Measurements from ENCODE around the gene HLA-G.

Gene HLA-G

DNA sequence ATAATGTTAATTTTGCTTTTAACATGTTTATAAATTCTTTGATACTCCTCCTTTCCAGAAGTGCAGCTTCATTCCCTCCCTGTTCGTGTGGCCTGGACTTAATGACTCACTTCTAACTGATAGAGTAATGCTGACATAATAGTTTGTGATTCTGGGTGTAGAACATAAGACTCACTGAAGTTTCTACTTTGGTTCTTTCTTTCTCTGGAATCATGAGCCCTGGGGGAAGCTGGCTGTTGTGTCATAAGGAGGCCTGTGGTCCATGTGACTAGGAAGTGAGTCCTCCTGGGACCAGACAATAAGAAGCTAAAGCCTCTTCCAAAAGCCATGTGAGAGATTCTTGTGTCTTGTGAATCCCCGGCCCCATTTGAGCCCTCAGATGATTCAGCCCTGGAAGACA, 30.5 kb upstream of the HLA-G start:
- no peaks in the 10 kb centered on the region for H3K36me3 ChIP-seq (ENCODE audit: insufficient read depth, low read length)
- no peaks in the 10 kb centered on the region for H3K79me2 ChIP-seq (ENCODE audit: control insufficient read depth, insufficient read depth, low read length, unreplicated experiment)
- no peak overlapping the region for H3K4me3 ChIP-seq (ENCODE audit: low read depth, low read length)
- peaks cover 18% of the 10 kb centered on the region for H3K27me3 ChIP-seq (ENCODE audit: insufficient read depth, low read length)
- no peak overlapping the region; the same call in 1 of the 2 replicates for H3K27ac ChIP-seq (ENCODE audit: low read depth, low read length)
- no peak overlapping the region for H2AFZ ChIP-seq (ENCODE audit: low read length, unreplicated experiment)
- peaks cover 3% of the 10 kb centered on the region for H3K4me1 ChIP-seq (ENCODE audit: control insufficient read depth, insufficient read depth, low read length, unreplicated experiment)

DNA sequence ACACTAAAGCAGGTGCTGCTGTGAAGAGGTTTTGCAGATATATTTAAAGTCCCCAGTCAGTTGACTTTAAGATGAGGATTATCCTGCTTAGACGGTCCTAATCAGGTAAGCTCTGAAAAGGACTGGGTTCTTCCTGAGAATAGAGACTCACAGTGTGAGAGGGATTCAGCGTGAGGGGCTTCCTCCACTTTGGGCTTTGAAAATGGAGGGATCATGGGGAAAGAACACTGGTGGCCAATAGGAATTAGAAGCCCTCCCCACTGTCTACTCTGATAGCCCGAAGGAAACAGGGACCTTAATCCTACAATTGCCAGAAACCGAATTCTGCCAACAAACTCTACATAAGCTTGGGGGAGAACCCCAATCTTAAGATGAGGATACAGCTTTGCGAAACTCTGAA, 29.7 kb upstream of the HLA-G start:
- Histone ChIP-seq H3K4me1 (ENCODE audit: control insufficient read depth, insufficient read depth, low read length, unreplicated experiment) (peaks cover 3% of the 10 kb centered on the region), H3K79me2 (ENCODE audit: control insufficient read depth, insufficient read depth, low read length, unreplicated experiment) (no peaks in the 10 kb centered on the region), H3K36me3 (ENCODE audit: insufficient read depth, low read length) (no peaks in the 10 kb centered on the region), H3K27ac (ENCODE audit: low read depth, low read length) (no peak overlapping the region), H3K4me3 (ENCODE audit: low read depth, low read length) (no peak overlapping the region), H2AFZ (ENCODE audit: low read length, unreplicated experiment) (no peak overlapping the region), H3K27me3 (ENCODE audit: insufficient read depth, low read length) (peaks cover 18% of the 10 kb centered on the region)

DNA sequence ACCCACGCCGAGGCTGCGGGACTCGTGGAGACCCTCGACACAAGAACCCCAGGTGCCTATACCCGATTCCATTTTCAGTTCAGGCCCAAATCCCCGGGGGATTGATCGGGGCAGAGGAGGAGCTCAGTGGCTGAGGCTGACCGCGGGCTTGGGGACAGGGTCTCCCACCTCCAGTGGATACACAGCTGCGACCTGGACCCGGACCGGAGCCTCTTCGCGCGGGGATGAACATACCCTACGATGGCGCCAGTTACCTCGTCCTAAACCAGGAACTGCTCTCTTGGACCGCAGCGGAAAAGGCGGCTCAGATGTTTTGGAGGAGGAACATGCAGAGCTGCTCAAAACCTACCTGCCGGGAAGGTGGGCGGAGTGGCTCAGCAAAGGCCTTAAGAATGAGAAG, 27.4 kb upstream of the HLA-G start:
- no peak overlapping the region for H3K27ac ChIP-seq (ENCODE audit: low read depth, low read length)
- no peaks in the 10 kb centered on the region for H3K79me2 ChIP-seq (ENCODE audit: control insufficient read depth, insufficient read depth, low read length, unreplicated experiment)
- H2AFZ ChIP-seq (ENCODE audit: low read length, unreplicated experiment): no peak overlapping the region
- no peaks in the 10 kb centered on the region for H3K36me3 ChIP-seq (ENCODE audit: insufficient read depth, low read length)
- peaks cover 3% of the 10 kb centered on the region for H3K4me1 ChIP-seq (ENCODE audit: control insufficient read depth, insufficient read depth, low read length, unreplicated experiment)
- H3K4me3 ChIP-seq (ENCODE audit: low read depth, low read length): no peak overlapping the region
- H3K27me3 ChIP-seq (ENCODE audit: insufficient read depth, low read length): peaks cover 19% of the 10 kb centered on the region

DNA sequence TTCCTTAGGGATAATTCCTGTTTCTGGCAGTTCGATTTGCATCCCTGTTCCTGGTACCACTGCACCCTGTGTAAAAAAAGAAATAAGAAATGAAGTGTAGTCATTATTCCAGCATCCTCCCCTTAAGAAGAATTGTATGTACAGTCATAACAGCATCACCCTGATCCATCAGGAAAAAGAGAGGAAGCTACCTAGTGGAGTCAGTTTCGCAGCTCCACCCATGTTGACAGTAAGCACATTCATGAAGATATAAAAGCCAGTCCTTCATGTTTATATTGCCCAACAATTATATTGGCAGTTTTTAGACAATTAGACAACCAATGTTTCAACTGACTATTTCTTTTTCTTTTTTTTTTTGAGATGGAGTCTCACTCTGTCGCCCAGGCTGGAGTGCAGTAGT, 21.2 kb upstream of the HLA-G start:
- H3K36me3 ChIP-seq (ENCODE audit: insufficient read depth, low read length): no peaks in the 10 kb centered on the region
- no peak overlapping the region for H3K27ac ChIP-seq (ENCODE audit: low read depth, low read length)
- no peak overlapping the region for H2AFZ ChIP-seq (ENCODE audit: low read length, unreplicated experiment)
- no peak overlapping the region for H3K4me3 ChIP-seq (ENCODE audit: low read depth, low read length)
- H3K27me3 ChIP-seq (ENCODE audit: insufficient read depth, low read length): peaks cover 70% of the 10 kb centered on the region
- H3K79me2 ChIP-seq (ENCODE audit: control insufficient read depth, insufficient read depth, low read length, unreplicated experiment): no peaks in the 10 kb centered on the region
- H3K4me1 ChIP-seq (ENCODE audit: control insufficient read depth, insufficient read depth, low read length, unreplicated experiment): no peaks in the 10 kb centered on the region

DNA sequence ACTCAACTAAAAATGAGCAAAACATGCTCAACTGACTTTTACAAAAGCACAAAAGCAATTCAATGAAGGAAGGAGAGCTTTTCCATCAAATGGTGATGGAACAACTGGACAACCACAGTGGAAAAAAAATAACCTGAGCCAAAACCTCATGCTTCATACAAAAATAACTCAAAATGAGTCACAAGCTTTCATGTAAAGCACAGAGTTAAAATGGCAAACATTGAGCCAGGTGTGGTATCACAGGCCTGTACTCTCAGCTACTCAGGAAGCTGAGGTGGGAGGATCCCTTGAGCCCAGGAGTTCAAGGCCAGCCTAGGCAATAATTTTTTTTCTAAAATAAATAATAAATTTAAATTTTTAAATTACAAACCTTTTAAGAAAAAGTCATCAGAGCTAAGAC, 18.4 kb upstream of the HLA-G start:
- Histone ChIP-seq H3K4me3 (ENCODE audit: low read depth, low read length) (no peak overlapping the region), H2AFZ (ENCODE audit: low read length, unreplicated experiment) (no peak overlapping the region), H3K27me3 (ENCODE audit: insufficient read depth, low read length) (peaks cover 66% of the 10 kb centered on the region), H3K79me2 (ENCODE audit: control insufficient read depth, insufficient read depth, low read length, unreplicated experiment) (no peaks in the 10 kb centered on the region), H3K36me3 (ENCODE audit: insufficient read depth, low read length) (no peaks in the 10 kb centered on the region), H3K4me1 (ENCODE audit: control insufficient read depth, insufficient read depth, low read length, unreplicated experiment) (no peaks in the 10 kb centered on the region), H3K27ac (ENCODE audit: low read depth, low read length) (no peak overlapping the region)

DNA sequence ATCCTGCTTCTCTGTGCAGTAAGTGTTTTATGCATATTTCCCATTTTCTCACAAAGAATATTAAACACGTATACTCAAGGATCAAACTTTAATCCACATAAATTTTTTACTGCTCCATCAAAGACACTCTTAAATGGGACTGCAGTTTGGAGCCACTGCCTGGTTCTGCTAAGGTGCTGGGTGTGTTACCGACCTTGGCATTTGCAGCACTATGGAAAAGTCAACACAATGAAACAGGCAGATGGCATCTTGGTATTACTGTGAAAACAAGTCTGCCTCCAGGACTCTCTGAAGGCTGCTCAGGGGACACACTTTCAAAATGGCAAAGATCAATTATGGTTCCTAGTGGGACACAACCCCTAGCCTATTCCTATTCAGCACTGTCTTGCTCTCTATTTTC, 17.3 kb upstream of the HLA-G start:
- Histone ChIP-seq H3K4me3 (ENCODE audit: low read depth, low read length) (no peak overlapping the region), H2AFZ (ENCODE audit: low read length, unreplicated experiment) (no peak overlapping the region), H3K36me3 (ENCODE audit: insufficient read depth, low read length) (no peaks in the 10 kb centered on the region), H3K27ac (ENCODE audit: low read depth, low read length) (no peak overlapping the region), H3K4me1 (ENCODE audit: control insufficient read depth, insufficient read depth, low read length, unreplicated experiment) (no peaks in the 10 kb centered on the region), H3K27me3 (ENCODE audit: insufficient read depth, low read length) (peaks cover 55% of the 10 kb centered on the region), H3K79me2 (ENCODE audit: control insufficient read depth, insufficient read depth, low read length, unreplicated experiment) (no peaks in the 10 kb centered on the region)

DNA sequence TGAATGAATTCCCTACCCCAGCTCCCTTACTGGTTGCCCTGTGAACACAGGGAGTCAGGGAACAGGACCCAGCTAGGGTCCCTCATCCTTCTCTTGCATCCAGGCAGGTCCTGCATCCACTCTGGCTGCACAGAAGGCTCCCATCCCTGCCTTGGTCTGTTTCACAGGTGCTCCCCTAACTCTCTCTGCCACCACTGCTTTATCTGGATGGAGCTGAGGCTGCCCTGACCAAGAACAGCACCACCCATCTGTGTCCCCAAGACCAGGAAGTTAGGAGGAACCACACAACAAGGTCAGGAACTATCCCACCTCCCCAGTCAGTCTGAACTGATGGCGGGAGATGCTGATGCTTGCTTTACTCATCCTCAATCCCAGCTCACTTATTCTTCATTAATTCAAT, 16.2 kb upstream of the HLA-G start:
- Histone ChIP-seq H3K36me3 (ENCODE audit: insufficient read depth, low read length) (no peaks in the 10 kb centered on the region), H3K27me3 (ENCODE audit: insufficient read depth, low read length) (peaks cover 49% of the 10 kb centered on the region), H3K4me1 (ENCODE audit: control insufficient read depth, insufficient read depth, low read length, unreplicated experiment) (no peaks in the 10 kb centered on the region), H3K27ac (ENCODE audit: low read depth, low read length) (no peak overlapping the region), H2AFZ (ENCODE audit: low read length, unreplicated experiment) (no peak overlapping the region), H3K79me2 (ENCODE audit: control insufficient read depth, insufficient read depth, low read length, unreplicated experiment) (no peaks in the 10 kb centered on the region), H3K4me3 (ENCODE audit: low read depth, low read length) (no peak overlapping the region)

DNA sequence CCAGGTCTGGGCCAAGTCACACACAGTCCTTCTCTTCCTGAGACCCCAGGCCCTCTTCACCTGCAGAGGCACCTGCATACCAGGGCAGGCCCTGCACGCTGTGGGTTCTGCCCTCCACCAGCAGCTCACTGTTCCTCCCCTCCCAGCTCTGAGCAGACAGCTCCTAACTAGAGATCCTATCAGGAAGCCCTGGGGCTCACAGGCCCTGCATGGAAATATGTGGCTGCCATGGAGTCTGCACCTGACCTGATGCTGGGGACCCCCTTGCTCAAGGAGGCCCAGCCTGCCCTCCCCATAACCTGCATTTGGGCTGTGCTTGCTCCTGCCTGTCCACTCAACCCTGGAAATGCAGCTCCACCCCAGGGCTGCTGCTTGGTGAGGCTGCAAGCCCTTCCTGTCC, 14.6 kb upstream of the HLA-G start:
- H3K79me2 ChIP-seq (ENCODE audit: control insufficient read depth, insufficient read depth, low read length, unreplicated experiment): no peaks in the 10 kb centered on the region
- H3K4me3 ChIP-seq (ENCODE audit: low read depth, low read length): no peak overlapping the region
- no peak overlapping the region for H3K27ac ChIP-seq (ENCODE audit: low read depth, low read length)
- no peak overlapping the region for H2AFZ ChIP-seq (ENCODE audit: low read length, unreplicated experiment)
- no peaks in the 10 kb centered on the region for H3K4me1 ChIP-seq (ENCODE audit: control insufficient read depth, insufficient read depth, low read length, unreplicated experiment)
- H3K27me3 ChIP-seq (ENCODE audit: insufficient read depth, low read length): peaks cover 32% of the 10 kb centered on the region
- H3K36me3 ChIP-seq (ENCODE audit: insufficient read depth, low read length): no peaks in the 10 kb centered on the region

DNA sequence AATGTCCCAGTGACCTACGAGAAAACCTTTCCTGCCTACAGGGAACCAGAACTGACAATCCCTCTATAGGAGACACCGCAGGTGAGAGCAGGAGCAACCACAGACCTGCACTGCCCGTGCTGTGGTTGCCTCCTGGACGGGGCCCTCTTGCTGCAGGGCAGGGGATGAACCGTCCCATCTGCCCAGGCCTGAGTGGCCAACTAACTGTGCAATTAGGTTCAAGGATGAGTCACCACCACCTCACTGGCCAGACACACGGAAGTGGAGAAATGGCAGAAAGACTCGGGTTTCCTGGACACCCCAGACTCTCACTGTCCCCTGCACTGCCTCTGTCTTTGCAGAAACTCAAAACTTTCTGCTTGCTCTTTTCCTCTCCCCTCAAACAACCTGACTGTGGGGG, 13.8 kb upstream of the HLA-G start:
- H3K79me2 ChIP-seq (ENCODE audit: control insufficient read depth, insufficient read depth, low read length, unreplicated experiment): no peaks in the 10 kb centered on the region
- H3K4me3 ChIP-seq (ENCODE audit: low read depth, low read length): no peak overlapping the region
- no peak overlapping the region for H3K27ac ChIP-seq (ENCODE audit: low read depth, low read length)
- H2AFZ ChIP-seq (ENCODE audit: low read length, unreplicated experiment): no peak overlapping the region
- no peaks in the 10 kb centered on the region for H3K4me1 ChIP-seq (ENCODE audit: control insufficient read depth, insufficient read depth, low read length, unreplicated experiment)
- H3K36me3 ChIP-seq (ENCODE audit: insufficient read depth, low read length): no peaks in the 10 kb centered on the region
- peaks cover 32% of the 10 kb centered on the region for H3K27me3 ChIP-seq (ENCODE audit: insufficient read depth, low read length)

DNA sequence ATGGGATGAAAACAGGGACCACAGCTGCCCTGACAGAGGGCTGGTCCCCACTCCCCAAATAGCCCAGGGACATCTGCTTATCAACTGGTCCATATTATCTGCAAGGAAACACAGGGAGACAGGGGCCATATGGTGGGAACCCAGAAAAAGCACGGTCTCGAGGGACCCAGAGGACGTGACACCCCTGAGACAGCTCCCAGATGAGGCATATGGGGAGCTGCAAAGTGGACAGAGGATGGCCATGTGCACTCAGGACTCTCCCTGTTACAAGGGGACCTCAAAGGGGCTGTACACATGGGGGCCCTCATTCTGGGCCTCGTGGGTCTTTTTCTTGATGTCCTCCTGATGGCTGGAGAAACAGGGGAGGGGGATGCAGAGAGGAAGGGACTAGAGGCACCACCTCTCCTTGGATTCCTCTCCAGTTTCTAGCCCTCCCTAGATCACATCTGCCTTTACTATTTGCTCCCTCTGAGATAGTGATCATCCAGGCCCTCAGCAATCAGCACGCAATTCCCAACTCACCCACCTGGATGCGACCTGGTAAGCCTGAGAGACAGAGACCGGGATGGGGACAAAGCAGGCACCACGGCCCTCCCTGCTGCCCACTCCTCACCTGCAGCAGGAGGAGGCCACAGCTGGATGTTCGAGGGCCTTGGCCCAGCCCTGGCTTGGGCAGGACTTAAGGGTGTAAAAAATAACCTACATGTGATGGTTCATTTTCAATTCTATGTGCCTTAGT, 13.1 kb upstream of the HLA-G start:
- no peaks in the 10 kb centered on the region for H3K79me2 ChIP-seq (ENCODE audit: control insufficient read depth, insufficient read depth, low read length, unreplicated experiment)
- H3K27ac ChIP-seq (ENCODE audit: low read depth, low read length): no peak overlapping the region
- peaks cover 34% of the 10 kb centered on the region for H3K27me3 ChIP-seq (ENCODE audit: insufficient read depth, low read length)
- no peak overlapping the region for H2AFZ ChIP-seq (ENCODE audit: low read length, unreplicated experiment)
- H3K36me3 ChIP-seq (ENCODE audit: insufficient read depth, low read length): no peaks in the 10 kb centered on the region
- H3K4me1 ChIP-seq (ENCODE audit: control insufficient read depth, insufficient read depth, low read length, unreplicated experiment): no peaks in the 10 kb centered on the region
- H3K4me3 ChIP-seq (ENCODE audit: low read depth, low read length): no peak overlapping the region

DNA sequence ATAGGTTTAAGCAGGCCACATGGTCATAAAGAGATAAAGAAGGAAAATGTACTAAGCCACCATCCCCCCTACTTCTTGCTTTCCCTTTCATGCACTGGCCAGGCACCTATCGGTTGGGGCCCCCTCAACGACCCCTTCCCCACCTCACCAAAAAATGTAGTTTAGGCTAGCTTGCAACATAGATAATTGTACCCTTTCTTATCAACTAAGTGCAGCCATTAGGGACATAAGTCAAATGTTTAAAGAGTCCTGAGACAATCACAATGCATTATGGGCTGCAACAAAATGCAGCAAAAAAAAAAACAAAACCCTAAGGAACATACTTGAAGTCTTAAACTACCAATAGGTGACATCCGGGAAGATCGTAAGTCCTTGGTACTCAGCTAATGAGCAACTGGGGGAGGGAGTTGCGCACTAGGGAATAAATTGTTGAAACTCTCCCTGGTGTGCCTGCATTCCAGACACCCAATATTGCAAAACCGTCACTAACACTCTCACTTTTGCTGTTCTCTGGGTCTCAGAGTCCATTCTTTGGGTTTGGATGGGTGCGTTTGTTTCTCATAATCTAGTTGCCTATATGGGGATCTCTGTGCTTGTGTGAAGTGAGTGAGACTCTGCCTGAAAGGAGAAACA, 12.4 kb upstream of the HLA-G start:
- peaks cover 30% of the 10 kb centered on the region for H3K27me3 ChIP-seq (ENCODE audit: insufficient read depth, low read length)
- no peak overlapping the region for H3K27ac ChIP-seq (ENCODE audit: low read depth, low read length)
- no peak overlapping the region for H2AFZ ChIP-seq (ENCODE audit: low read length, unreplicated experiment)
- H3K4me1 ChIP-seq (ENCODE audit: control insufficient read depth, insufficient read depth, low read length, unreplicated experiment): no peaks in the 10 kb centered on the region
- no peaks in the 10 kb centered on the region for H3K36me3 ChIP-seq (ENCODE audit: insufficient read depth, low read length)
- H3K4me3 ChIP-seq (ENCODE audit: low read depth, low read length): no peak overlapping the region
- H3K79me2 ChIP-seq (ENCODE audit: control insufficient read depth, insufficient read depth, low read length, unreplicated experiment): no peaks in the 10 kb centered on the region
